ENCODE results near the gene TERC. TPM values are rescaled to one million over a fixed set of nuclear protein-coding genes. Genes with fewer than 3 reads are reported as not detected.
A peak's percentile ranks its signal among the peaks of the same experiment; 100 is the strongest.

The TERC gene
- total RNA-seq, 1 donor from 2014 or later = 3.8 TPM

GRCh38 chr3:169777822-169778221, 13.0 kb upstream of the TERC start:
- no peak overlapping the region for H3K27ac ChIP-seq (replicated peaks)
- H3K36me3 ChIP-seq = peaks cover 87% of the 10 kb centered on the region
- no peak overlapping the region for H3K4me3 ChIP-seq
- peaks cover 65% of the 10 kb centered on the region for H3K4me1 ChIP-seq
- TF ChIP-seq CTCF (IDR thresholded peaks at IDR 0.05; ENCODE audit: borderline replicate concordance) = no peak
- H3K27me3 ChIP-seq (ENCODE audit: low read depth) = no peaks in the 10 kb centered on the region
- H3K9me3 ChIP-seq (replicated peaks) = no peaks in the 10 kb centered on the region
- DNase-seq = no peak
- intact Hi-C loops (cut with micrococcal nuclease) = no loop called here

GRCh38 chr3:169774186-169774585, 9.3 kb upstream of the TERC start:
- peak overlapping the region; percentile 100 for H3K4me3 ChIP-seq
- peaks cover 50% of the 10 kb centered on the region for H3K36me3 ChIP-seq
- no peaks in the 10 kb centered on the region for H3K27me3 ChIP-seq (ENCODE audit: low read depth)
- intact Hi-C loops (cut with micrococcal nuclease) = no loop called here
- H3K27ac ChIP-seq (replicated peaks) = no peak overlapping the region
- DNase-seq = no peak
- H3K4me1 ChIP-seq = peaks cover 47% of the 10 kb centered on the region
- TF ChIP-seq CTCF (IDR thresholded peaks at IDR 0.05; ENCODE audit: borderline replicate concordance) = no peak
- H3K9me3 ChIP-seq (replicated peaks) = no peaks in the 10 kb centered on the region

GRCh38 chr3:169772897-169773816, 8.3 kb upstream of the TERC start, which contains the start of gene MYNN:
TSS of gene MYNN (plus strand) at chr3:169773396. CDS start at chr3:169774296, 900 bp downstream.
- no peak for TF ChIP-seq CTCF (IDR thresholded peaks at IDR 0.05; ENCODE audit: borderline replicate concordance)
- H3K4me3 ChIP-seq = peak within 1 kb of the TSS; percentile 100
- intact Hi-C loops (cut with micrococcal nuclease) = no loop called here
- H3K4me1 ChIP-seq = peaks cover 47% of the 10 kb centered on the region
- peaks cover 3% of the 10 kb centered on the region for H3K9me3 ChIP-seq (replicated peaks)
- H3K27me3 ChIP-seq (ENCODE audit: low read depth) = no peaks in the 10 kb centered on the region
- H3K36me3 ChIP-seq = peaks cover 40% of the 10 kb centered on the region
- H3K27ac ChIP-seq (replicated peaks) = peak within 1 kb of the TSS; percentile 99
- DNase-seq = peak; percentile 92

GRCh38 chr3:169772305-169772896, 7.5 kb upstream of the TERC start:
- H3K27me3 ChIP-seq (ENCODE audit: low read depth) = no peaks in the 10 kb centered on the region
- peaks cover 3% of the 10 kb centered on the region for H3K9me3 ChIP-seq (replicated peaks)
- DNase-seq = peak; percentile 72
- peak overlapping the region; percentile 100 for H3K4me3 ChIP-seq
- no peak for TF ChIP-seq CTCF (IDR thresholded peaks at IDR 0.05; ENCODE audit: borderline replicate concordance)
- peaks cover 33% of the 10 kb centered on the region for H3K36me3 ChIP-seq
- peaks cover 47% of the 10 kb centered on the region for H3K4me1 ChIP-seq
- peak overlapping the region; percentile 99 for H3K27ac ChIP-seq (replicated peaks)
- intact Hi-C loops (cut with micrococcal nuclease) = no loop called here

- Histone ChIP-seq H3K9me3 (replicated peaks) (peaks cover 3% of the 10 kb centered on the region), H3K27ac (replicated peaks) (peak overlapping the region; percentile 99), H3K4me3 (peak overlapping the region; percentile 100), H3K36me3 (peaks cover 27% of the 10 kb centered on the region), H3K4me1 (peaks cover 46% of the 10 kb centered on the region), H3K27me3 (ENCODE audit: low read depth) (no peaks in the 10 kb centered on the region)
- DNase-seq = peak; percentile 38
- TF ChIP-seq CTCF (IDR thresholded peaks at IDR 0.05; ENCODE audit: borderline replicate concordance) = no peak
- intact Hi-C loops (cut with micrococcal nuclease) = no loop called here
Observed at GRCh38 chr3:169771497-169772304, 6.8 kb upstream of the TERC start.
